HG03039 (cell line): Measurements from ENCODE around the gene MAP4K5.

Source experiments
- ATAC-seq: cut with Tn5 transposase; IDR thresholded peaks from one replicate; pipeline ENCODE4 v1.9.1; 2021; ENCODE audit warnings: mild to moderate bottlenecking, moderate library complexity; ENCODE audit not compliant: unreplicated experiment

The MAP4K5 gene

DNA sequence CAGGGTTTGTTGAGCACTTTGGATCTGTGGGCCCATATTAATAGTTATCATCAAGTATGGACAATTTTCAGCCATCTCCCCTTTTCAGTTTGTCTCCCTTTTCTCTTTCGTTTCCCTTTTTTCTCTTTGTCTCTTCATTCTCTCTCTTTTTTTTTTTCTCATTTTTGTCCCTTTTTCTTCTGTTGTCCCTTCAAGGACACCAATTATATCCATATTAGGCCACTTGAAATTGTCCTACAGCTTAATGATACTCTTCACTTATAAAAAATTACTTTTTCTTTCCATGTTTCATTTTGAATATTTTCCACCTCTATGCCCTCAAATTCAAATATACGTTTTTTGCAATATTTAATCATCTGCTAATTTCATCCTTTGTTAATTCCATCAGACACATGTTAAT, 53.3 kb downstream of the MAP4K5 start:
- ATAC-seq: no peak

DNA sequence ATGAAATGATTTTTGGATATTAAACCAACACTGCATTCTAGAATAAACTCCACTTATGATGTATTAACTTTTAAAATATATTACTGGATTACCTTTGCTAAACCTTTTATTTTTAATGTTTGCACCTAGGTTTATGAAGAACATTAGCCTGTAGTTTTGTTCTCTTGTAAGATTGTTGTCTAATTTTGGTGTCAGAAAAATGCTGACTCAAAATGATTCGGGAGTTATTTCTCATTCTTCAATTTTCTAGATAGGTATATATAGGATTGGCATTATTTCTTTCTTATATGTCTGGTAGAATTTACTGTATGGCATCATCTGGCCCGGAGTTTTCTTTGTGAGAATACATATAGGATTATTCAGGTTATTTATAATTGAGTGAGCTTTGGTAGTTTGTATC, 54.6 kb downstream of the MAP4K5 start:
- no peak for ATAC-seq

GRCh38 chr14:50476134-50476533, 56.2 kb downstream of the MAP4K5 start:
- no peak for ATAC-seq

- ATAC-seq: no peak
These were observed 56.9 kb downstream of the MAP4K5 start for GRCh38 chr14:50475460-50475859.

- no peak for ATAC-seq
These were observed 60.4 kb downstream of the MAP4K5 start for GRCh38 chr14:50471838-50472465.

- no peak for ATAC-seq
These were observed 62.4 kb downstream of the MAP4K5 start for GRCh38 chr14:50469982-50470381.

DNA sequence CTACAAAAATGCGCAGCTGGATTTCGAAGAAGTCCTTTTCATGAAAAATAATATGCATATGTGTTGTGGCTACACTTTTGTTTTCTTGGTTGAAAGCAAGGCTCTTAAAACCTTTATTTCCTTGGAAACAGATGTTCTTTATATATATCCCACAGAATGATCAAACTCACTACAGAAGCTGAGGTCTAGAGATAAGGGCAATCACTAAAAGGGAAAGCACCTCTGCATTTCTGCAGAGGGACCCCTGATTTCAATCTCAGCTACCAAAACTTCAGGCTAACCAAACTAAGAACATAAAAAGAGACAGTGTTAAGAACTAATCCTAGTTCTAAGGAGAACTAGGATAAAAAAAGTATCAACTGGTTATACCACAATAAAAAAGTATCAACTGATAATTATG, 70.3 kb downstream of the MAP4K5 start:
- no peak for ATAC-seq

- ATAC-seq: no peak
These were observed 78.5 kb downstream of the MAP4K5 start for GRCh38 chr14:50453869-50454268.

- ATAC-seq: no peak
These were observed 79.2 kb downstream of the MAP4K5 start for GRCh38 chr14:50452979-50453705.

DNA sequence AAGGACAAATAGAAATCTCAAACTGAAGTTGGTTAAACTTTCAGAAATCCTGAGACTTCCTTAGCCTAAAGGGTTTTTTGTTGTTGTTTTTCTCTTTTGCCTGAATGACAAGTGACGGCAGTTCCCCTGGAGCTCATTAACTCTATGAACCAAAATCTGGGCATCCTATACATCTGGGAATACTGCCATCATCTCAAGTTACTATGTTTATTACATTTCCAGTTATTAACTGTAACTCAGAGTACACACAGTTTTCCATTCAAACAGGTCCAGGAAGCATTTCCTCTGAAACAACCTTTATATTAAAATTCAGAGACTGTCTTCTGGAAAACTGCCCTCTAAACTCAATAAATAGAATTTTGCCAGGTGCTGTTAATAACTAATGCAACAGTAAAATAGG, 80.1 kb downstream of the MAP4K5 start:
- no peak for ATAC-seq

DNA sequence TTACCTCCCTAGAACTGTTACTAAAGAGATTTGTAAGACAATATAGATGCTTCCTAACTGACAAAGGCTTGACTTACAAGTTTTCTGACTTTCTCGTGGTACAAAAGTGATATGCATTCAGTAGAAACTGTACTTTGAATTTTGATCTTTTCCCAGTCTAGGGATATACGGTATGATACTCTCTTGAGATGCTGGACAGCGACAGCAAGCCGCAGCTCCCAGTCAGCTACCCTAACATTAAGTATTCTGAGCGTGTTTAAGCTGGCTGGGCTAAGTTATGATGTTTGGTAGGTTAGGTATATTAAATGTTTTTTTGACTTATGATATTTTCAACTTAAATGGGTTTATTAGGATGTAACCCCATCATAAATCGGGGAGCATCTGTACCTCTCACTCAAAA, 80.5 kb downstream of the MAP4K5 start:
- ATAC-seq: no peak

DNA sequence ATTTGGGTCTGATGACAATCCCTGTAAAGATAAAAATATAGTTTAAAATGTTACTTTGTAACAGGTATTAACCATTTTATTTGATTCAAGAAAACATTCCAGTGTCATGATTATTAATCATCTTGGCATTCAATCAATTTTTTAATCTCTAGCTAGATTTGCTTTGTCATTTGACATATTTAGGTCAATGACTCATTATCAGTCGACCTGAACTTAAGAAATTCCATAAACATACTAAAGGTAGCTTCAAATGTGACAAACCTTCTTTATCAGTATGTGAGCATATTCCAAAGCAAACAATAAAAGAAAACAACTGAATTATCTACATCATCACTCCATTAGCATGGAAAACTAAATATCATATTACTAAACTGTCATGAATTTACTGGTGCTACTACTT, 84.9 kb downstream of the MAP4K5 start:
- no peak for ATAC-seq

- ATAC-seq: no peak
These were observed 97.8 kb downstream of the MAP4K5 start for GRCh38 chr14:50434528-50434927.

- no peak for ATAC-seq
These were observed 100.2 kb downstream of the MAP4K5 start for GRCh38 chr14:50432131-50432530.

GRCh38 chr14:50425816-50426215, 106.6 kb downstream of the MAP4K5 start:
- no peak for ATAC-seq

DNA sequence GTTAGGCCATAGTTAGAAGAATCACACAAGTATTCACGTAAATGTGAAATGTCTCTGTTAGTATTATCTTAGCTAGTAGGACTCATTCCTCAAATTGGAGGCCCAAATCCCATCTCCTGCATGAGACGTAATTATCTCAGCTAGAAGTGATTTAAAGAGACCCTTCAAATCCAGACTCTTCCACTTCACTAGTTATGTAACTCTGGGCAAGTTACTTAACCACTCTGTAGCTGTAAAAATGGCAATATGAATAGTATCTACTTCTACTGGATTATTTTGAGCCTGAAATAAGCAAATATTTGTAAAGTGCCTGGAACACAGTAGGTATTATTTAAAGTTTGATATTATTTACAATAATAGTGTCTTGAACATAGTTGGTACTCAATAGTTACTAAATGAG, 107.3 kb downstream of the MAP4K5 start:
- no peak for ATAC-seq

- ATAC-seq: no peak
These were observed 108.8 kb downstream of the MAP4K5 start for GRCh38 chr14:50423529-50423928.

GRCh38 chr14:50421499-50421898, 110.9 kb downstream of the MAP4K5 start:
- no peak for ATAC-seq

GRCh38 chr14:50417853-50418252, 114.5 kb downstream of the MAP4K5 start:
- no peak for ATAC-seq

DNA sequence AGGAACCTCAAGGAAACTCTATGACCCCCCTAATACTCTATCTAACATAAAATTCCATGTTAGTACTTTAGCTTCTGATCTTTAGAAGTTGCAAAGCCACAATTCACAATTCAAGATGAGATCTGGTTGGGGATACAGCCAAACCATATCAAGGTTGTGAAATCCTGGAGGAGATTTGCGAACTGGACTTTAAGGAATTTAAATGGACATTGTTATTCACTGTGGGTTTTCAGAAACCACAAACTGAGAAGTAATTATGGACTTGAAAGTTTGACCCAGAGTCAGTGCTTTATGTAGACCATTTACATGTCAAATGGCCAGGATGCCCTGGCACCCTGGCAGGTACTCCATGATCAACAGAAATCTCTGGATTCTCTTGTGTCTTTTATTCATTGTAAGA, 121.4 kb downstream of the MAP4K5 start:
- ATAC-seq: no peak

DNA sequence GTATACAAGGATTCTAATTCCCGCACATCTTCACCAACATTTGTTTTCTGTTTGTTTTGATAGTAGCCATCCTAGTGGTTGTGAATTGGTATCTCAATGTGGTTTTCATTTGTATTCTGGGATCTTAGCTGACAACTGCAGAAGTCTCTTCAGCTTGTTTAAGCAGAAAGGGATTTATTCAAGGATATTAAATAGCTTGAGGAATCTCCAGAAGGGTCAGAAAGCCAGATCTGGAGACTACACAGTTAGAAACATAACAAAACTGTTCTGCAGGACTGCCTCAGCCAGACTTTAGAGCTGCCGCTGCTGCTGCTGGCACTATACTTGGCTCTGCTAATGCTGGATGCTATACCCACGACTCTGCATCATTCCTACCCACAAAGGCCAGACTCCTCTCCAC, 122.3 kb downstream of the MAP4K5 start:
- ATAC-seq: no peak

DNA sequence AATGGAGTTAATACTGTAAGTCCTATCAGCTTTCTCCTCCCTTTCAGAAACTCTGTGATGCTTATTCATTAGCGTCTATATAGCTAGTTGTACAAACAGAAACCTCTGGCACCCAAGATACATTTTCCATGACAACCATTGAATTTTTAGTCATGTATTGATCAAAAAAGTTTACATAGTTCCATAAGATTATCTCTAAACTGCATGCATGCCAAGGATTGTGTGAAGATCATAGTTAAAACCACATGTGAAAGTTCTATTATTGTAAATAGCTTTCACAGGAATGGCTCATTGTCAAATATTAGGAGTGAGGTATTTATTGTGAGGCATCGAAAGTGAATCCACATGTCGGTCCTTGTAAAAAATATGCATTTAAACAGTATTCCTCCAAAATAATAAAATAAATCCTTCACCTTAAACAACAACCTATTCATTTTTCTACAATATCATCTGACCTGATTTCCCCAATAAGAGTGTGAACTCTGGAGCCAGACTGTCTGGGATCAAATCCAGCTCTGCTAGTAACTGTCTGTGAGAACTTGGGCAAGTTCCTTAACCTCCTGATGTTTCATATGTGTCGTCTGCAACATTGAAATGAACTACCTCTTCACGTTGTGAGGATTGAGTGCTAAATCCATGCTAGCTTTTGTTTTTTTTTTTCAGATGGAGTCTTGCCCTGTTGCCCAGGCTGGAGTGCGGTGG, 125.1 kb downstream of the MAP4K5 start:
- ATAC-seq: no peak
